ENCODE measurements around the gene PRSS2. TPM values are rescaled to one million over a fixed set of nuclear protein-coding genes. Genes with fewer than 3 reads are reported as not detected.
A peak's percentile ranks its signal among the peaks of the same experiment; 100 is the strongest.

Gene PRSS2
- total RNA-seq, 2 experiments from 2014 or later = not detected

GRCh38 chr7:142797391-142798377 is 26.9 kb downstream of the PRSS2 start:
- intact Hi-C loops (cut with DNase I, micrococcal nuclease) = loop anchor here (1.0 to 5.0 kb wide), 4 partner anchors 11 to 475 kb away; no protein-coding TSS in a partner anchor
- CTCF ChIA-PET = interaction anchor here (0.6 to 14.4 kb wide), 6 partner anchors 12 to 497 kb away, joined by 3 to 135 read pairs (median 4); no protein-coding TSS in a partner anchor
- peaks cover 67% of the 10 kb centered on the region for H3K4me1 ChIP-seq (ENCODE audit: insufficient read depth, low read length)
- peak overlapping the region; percentile 98 for H3K27ac Mint-ChIP-seq
- H3K4me1 Mint-ChIP-seq (ENCODE audit: low read depth) = peaks cover 79% of the 10 kb centered on the region
- H3K27me3 Mint-ChIP-seq = no peaks in the 10 kb centered on the region
- no peaks in the 10 kb centered on the region for H3K27me3 ChIP-seq (ENCODE audit: control insufficient read depth in 1 of 2, insufficient read depth in 2 of 2, low read length in 2 of 2)
- H3K4me3 Mint-ChIP-seq = peak overlapping the region; percentile 97
- POLR2A ChIA-PET = interaction anchor here (0.6 to 30.9 kb wide), 53 partner anchors 6 to 1060 kb away, joined by 3 to 5733 read pairs (median 7); partner anchors contain the start of genes EPHB6, GSTK1 and SSBP1
- H3K9me3 ChIP-seq (ENCODE audit: control insufficient read depth in 1 of 2, insufficient read depth in 1 of 2, low read length in 2 of 2) = no peaks in the 10 kb centered on the region
- DNase-seq (peak in 8 of 14 experiments; percentile 40 to 69 (median 49)), ATAC-seq (ENCODE audit: poor library complexity) (no peak)
- no peak for TF ChIP-seq CTCF (IDR thresholded peaks at IDR 0.05)
- no peaks in the 10 kb centered on the region for H3K9me3 Mint-ChIP-seq
- H3K27ac ChIP-seq (ENCODE audit: low read depth in 1 of 2, low read length in 2 of 2) = peak overlapping the region; percentile 95 to 99
- peak overlapping the region; percentile 100 for H3K4me3 ChIP-seq (ENCODE audit: low read length)
- H3K36me3 ChIP-seq (ENCODE audit: insufficient read depth, low read length) = peaks cover 68% of the 10 kb centered on the region
- H3K36me3 Mint-ChIP-seq (ENCODE audit: low read depth) = peaks cover 93% of the 10 kb centered on the region

GRCh38 chr7:142798451-142799436 is 28.0 kb downstream of the PRSS2 start:
- peak overlapping the region; percentile 98 for H3K27ac Mint-ChIP-seq
- DNase-seq (peak in 6 of 14 experiments; percentile 41 to 71 (median 56)), ATAC-seq (ENCODE audit: poor library complexity) (peak; percentile 13)
- H3K27me3 Mint-ChIP-seq = no peaks in the 10 kb centered on the region
- H3K9me3 Mint-ChIP-seq = no peaks in the 10 kb centered on the region
- intact Hi-C loops (cut with DNase I, micrococcal nuclease) = loop anchor here (1.0 to 5.0 kb wide), 2 partner anchors 10 to 476 kb away; no protein-coding TSS in a partner anchor
- peak overlapping the region; percentile 97 for H3K4me3 Mint-ChIP-seq
- no peak for TF ChIP-seq CTCF (IDR thresholded peaks at IDR 0.05)
- POLR2A ChIA-PET = interaction anchor here (0.6 to 30.9 kb wide), 49 partner anchors 7 to 1061 kb away, joined by 3 to 5733 read pairs (median 7); partner anchors contain the start of genes EPHB6, GSTK1 and SSBP1
- Histone ChIP-seq H3K27ac (ENCODE audit: low read depth in 1 of 2, low read length in 2 of 2) (peak overlapping the region; percentile 95 to 99), H3K27me3 (ENCODE audit: control insufficient read depth in 1 of 2, insufficient read depth in 2 of 2, low read length in 2 of 2) (no peaks in the 10 kb centered on the region), H3K9me3 (ENCODE audit: control insufficient read depth in 1 of 2, insufficient read depth in 1 of 2, low read length in 2 of 2) (no peaks in the 10 kb centered on the region), H3K4me3 (ENCODE audit: low read length) (peak overlapping the region; percentile 100), H3K4me1 (ENCODE audit: insufficient read depth, low read length) (peaks cover 67% of the 10 kb centered on the region), H3K36me3 (ENCODE audit: insufficient read depth, low read length) (peaks cover 68% of the 10 kb centered on the region)
- peaks cover 79% of the 10 kb centered on the region for H3K4me1 Mint-ChIP-seq (ENCODE audit: low read depth)
- peaks cover 93% of the 10 kb centered on the region for H3K36me3 Mint-ChIP-seq (ENCODE audit: low read depth)
- CTCF ChIA-PET = interaction anchor here (0.6 to 14.4 kb wide), 5 partner anchors 11 to 264 kb away, joined by 4 to 135 read pairs (median 4); no protein-coding TSS in a partner anchor
